HG02763 (cell line): ENCODE measurements around the gene SEZ6.

Experiments used
- ATAC-seq: cut with Tn5 transposase; IDR thresholded peaks from one replicate; pipeline ENCODE4 v1.9.1; 2021; ENCODE audit warnings: mild to moderate bottlenecking, moderate library complexity; ENCODE audit not compliant: unreplicated experiment

Gene SEZ6

GRCh38 chr17:28908640-28909167, 97.1 kb downstream of the SEZ6 start:
- no peak for ATAC-seq

DNA sequence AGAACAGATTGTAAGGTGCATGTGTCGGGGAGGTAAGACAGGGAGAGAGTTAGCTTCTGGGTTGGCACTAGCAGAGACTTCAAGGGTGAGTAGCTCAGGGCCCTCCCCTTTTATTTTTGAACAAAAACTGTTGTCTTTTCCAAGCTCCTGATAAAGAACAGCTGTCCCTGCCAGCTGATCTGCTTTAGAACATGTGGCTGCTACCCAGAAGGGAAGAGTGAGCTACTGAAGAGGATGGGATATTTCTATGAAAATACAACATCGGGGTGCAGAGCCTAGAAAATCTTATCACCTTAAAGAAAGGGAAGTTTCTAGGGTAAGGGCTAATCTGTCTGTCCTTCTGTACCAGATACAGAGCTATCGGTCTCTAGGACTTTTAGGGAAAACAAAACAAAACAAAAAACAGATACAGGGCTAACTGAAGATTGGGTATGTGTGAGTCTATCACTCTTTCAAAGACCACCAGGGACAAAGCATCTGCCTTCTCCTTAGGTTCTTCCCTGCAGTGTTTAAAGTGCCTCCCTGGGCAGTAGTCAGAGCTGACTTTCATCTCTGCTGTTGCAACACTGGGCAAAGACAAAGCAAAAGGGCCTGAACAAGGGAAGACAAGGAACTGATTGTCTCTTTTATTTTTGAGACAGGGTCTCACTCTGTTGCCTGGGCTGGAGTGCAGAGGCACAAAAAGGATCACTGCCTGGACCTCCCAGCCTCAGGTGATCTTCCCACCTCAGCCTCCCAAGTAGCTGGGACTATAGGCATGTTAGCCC, 97.9 kb downstream of the SEZ6 start:
- no peak for ATAC-seq

- ATAC-seq: no peak
These were observed 99.0 kb downstream of the SEZ6 start for GRCh38 chr17:28906706-28907438.

DNA sequence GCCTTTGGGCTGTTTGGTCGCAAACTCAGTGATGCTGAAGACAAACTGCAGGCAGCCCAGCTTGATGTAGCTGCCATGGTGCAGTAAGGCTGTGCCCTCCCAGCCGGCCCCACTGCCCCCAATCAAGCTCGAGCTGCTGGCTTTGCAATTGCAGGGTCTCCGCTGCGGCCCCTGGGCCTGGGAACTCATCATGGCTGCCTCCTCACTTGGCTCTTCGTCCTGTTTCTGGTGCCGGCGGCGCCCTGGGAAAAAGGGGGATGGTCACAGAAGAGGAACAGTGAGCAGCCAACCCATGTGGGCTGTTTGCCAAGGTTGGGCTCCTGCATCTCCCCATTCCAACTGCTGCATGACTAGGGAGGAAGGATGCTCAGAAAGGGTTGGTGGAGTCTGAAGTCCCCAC, 99.6 kb downstream of the SEZ6 start:
- no peak for ATAC-seq
